Panc1 (cell line): Measurements from ENCODE around the gene KDM2A.

Source experiments
- CTCF ChIP-seq: fragments of 450-650 bp; IDR thresholded peaks from 2 replicates; pipeline ENCODE4 v1.5.1; 2017; ENCODE audit warnings: mild to moderate bottlenecking
- POLR2AphosphoS5 ChIP-seq: IDR thresholded peaks from 2 replicates; pipeline ENCODE4 v1.6.1; 2012; ENCODE audit warnings: mild to moderate bottlenecking, low read depth, low read length, moderate library complexity
- SIN3A ChIP-seq: IDR thresholded peaks from 2 replicates; pipeline ENCODE4 v1.6.1; 2012; ENCODE audit warnings: low read depth, mild to moderate bottlenecking, low read length, moderate library complexity, borderline replicate concordance; ENCODE audit not compliant: insufficient read depth

- TF ChIP-seq CTCF (no peak), POLR2AphosphoS5 (no peak), SIN3A (no peak)
Measured at GRCh38 chr11:67251841-67252240, 132.8 kb downstream of the KDM2A start.
